Measurements from ENCODE around the gene PPP1CA.

DNA sequence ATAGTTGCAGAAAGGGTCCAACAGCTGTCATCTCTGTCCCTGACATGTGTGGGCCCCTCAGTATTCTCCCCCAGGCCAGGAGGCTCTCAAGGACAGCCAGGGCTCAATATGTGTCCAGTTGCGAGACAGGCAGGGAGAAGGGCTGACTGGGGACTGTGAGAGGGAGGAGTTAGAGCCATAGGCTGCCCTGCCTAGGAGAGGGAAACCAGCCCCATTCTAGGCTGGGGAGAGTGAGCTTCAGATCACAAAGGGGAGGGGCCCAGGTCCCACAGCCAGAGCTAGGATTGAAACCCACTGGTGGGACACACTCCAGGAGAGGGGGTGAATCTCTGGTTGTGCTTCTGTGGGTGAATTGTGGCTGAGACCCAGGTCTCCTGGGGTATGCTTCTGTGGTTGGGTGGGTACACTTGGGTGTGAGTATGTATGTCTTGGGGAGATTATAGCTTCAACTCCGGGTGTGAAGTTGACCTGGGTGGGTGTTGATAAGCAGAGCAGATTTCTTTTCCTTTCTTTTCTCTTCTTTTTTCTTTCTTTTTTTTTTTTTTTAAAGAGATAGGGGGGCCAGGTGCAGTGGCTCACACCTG is 11.7 kb upstream of the PPP1CA start:
- TF ChIP-seq, protein P1, sequence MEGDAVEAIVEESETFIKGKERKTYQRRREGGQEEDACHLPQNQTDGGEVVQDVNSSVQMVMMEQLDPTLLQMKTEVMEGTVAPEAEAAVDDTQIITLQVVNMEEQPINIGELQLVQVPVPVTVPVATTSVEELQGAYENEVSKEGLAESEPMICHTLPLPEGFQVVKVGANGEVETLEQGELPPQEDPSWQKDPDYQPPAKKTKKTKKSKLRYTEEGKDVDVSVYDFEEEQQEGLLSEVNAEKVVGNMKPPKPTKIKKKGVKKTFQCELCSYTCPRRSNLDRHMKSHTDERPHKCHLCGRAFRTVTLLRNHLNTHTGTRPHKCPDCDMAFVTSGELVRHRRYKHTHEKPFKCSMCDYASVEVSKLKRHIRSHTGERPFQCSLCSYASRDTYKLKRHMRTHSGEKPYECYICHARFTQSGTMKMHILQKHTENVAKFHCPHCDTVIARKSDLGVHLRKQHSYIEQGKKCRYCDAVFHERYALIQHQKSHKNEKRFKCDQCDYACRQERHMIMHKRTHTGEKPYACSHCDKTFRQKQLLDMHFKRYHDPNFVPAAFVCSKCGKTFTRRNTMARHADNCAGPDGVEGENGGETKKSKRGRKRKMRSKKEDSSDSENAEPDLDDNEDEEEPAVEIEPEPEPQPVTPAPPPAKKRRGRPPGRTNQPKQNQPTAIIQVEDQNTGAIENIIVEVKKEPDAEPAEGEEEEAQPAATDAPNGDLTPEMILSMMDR (IDR thresholded peaks at IDR 0.05), result no peak
- TF ChIP-seq POLR2A (IDR thresholded peaks at IDR 0.05), result no peak
